EL (cell line): ENCODE results near the gene ABCB10.
"Not testable (repeated sequence)": the region's sequence is repeated elsewhere in the genome, so short reads cannot be mapped to it uniquely, and the experiment has no call there.

Experiments used
- DNase-seq: peaks from one replicate; pipeline ENCODE4 v3.0.0-alpha.2; 2016

ABCB10 gene

DNA sequence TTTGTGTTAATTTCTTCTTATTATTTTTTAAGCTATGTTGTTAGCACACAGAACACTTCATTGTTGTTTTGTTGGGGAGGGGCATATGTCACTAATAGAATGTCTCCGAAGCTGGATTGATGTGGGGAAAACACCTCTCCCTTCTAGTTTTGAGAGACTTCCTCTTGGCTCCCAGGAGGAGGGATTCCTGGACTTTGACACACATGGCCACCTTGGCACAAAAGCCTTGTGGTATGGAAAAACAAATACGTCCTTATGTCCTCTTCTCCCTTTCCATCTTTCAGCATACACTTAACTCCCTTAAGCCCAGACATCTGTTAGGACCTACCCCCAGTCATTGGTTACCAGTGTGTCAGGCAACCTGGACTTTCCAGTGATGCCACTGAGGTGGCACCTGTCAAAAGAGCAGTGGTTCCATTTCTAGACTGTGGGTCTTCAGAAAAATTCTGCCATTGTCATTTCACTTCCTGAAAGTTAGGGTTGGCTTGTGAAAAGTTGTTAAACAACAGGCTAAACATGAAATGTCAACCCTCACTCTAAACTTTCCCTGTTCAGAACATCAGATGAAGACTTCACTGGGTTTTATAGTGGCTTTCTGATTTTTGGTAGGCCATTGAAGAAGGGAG, 12.5 kb upstream of the ABCB10 start:
- DNase-seq, result no peak

DNA sequence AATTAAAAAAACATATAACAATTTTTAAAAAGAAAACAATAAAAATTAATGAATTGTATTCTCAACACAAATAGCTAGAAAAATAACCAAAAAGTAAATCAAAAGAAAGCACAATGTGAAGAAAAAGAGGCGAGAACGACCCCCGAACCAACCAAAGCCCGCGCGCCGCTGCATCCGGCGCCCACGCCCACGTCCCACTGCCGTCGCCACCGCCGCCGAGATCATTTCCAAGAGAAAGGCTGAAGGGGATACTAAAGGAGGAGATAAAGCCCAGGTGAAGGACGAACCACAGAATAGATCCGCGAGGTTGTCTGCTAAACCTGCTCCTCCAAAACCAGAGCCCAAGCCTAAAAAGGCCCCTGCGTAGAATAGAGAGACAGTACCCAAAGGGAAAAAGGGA, 11.8 kb upstream of the ABCB10 start:
- no peak for DNase-seq

DNA sequence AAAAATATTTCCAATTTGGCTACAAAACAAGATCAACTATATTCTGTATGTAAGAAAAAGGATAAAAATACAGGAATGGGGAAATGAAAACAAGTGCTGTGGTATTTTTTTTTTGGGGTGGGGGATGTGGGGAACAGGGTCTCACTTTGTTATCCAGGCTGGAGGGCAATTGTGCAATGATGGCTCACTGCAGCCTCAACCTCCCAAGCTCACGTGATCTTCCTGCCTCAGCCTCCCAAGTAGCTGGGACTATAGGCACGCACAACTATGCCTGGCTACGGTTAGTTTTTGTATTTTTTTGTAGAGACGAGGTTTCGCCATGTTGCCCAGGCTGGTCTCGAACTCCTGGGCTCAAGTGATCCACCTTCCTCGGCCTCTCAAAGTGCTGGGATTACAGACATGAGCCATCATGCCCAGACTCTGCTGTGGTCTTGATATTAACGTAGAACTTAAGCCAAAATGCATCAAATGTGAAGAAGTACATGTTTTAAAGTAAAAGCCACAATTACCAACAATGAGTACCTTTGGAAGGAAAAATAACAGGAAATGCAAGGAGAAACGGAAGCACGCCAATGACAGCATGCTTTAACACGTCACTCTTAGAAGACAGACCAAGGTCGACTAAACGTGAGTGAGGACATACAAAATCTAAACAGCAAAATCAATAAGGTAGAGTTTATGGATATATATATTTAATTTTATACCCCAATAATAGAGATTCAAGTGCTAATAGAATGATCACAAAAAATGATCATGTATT, 8.8 kb upstream of the ABCB10 start:
- DNase-seq, result no peak

DNA sequence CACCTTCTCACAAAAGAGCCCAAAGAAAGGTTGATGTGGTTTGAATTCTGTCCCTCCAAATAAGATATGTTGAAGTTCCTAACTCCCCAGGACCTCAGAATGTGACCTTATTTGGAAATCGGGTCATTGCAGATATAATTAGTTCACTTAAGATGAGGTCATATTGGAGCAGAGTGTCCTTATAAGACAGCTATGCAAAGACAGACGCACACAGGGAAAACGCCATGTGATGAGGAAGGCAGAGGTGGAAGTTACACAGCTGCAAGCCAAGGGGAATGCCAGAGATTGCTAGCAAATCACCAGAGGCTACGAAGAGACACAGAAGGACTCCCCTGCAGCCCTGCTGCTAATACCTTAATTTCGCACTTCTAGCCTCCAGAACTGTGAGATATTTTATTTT, 5.2 kb upstream of the ABCB10 start:
- no peak for DNase-seq

DNA sequence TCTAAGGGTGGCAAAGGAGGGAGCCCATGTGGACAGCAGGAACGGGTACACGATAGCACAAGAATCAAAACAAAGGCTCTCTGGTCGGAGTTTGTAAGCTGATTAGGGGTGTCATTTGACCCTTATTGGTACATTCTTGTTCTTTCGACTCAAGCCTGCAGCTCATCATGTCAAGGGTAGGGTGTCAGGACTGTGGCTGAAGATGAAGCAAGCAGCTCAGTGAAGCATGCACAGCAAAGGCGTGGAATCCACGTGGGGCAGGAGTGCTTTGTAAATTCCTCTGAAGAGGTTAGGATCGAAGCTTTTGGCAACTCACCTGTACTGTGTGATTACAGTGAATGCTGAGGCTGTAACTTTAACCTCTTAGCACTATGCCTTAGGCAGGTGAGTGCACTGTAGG, 4.7 kb upstream of the ABCB10 start:
- no peak for DNase-seq

DNA sequence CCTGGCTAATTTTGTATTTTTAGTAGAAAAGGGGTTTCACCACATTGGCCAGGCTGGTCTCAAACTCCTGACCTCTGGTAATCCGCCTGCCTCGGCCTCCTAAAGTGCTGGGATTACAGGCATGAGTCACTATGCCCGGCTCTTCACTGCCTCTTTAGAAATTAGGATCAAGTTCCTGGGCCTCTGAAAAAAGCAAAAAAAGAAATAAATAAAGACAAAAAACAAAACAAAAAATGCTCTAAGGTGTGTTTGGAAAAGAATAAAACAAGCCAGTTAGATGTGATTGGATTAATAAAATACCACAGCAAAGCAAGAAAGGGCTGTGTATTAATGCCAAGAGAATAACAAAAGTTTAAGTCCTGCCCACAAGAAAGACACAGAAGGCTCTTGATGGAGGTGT, 4.2 kb upstream of the ABCB10 start:
- DNase-seq, result no peak

DNA sequence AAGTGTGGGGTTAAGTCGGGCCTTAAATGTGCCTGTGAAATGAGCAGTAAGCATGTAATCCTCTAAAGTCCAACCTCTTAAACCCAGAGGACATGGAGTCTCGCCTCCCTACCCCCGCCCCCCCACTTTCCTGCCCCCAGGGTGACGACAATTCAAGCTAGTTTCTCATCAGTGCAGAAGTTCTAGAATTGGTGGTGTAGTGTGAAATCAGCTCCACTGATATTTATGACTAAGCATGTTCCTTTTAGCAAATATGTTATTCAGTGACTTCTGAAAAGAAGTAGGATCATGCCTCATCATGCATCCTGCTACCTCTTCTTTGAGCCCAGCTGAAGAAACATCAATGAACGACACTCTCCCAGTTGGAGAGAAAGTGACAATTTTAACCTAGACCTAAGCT, 2.6 kb upstream of the ABCB10 start:
- DNase-seq, result no peak

DNA sequence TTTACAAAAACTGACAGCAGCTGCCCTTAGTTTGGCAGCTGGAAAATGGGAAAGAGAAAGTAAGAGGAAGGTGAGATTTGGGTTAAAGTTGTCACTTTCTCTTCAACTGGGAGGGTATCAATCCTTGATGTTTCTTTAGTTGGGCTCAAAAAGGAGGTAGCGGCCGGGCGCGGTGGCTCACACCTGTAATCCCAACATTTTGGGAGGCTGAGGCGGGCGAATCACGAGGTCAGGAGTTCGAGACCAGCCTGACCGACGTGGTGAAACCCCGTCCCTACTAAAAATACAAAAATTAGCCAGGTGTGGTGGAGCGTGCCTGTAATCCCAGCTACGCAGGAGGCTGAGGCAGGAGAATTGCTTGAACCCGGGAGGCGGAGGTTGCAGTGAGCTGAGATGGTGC, 1.6 kb upstream of the ABCB10 start:
- not testable (repeated sequence) for DNase-seq

DNA sequence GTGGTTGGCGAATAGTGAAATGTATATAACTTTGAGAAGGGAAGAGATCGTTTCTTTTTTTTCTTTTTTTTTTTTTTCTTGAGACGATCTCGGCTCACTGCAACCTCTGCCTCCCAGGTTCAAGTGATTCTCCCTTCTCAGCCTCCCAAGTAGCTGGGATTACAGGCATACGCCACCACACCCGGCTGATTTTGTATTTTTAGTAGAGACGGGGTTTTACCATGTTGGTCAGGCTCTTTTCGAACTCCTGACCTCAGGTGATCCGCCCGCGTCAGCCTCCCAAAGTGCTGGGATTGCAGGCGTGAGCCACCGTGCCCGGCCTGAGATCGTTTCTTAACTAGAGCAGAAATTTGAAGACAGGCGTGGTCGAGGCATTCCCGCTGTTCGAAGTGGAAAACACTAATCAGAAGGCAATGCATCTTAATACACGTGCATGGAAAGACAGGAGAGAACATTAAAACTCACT, 862 bp upstream of the ABCB10 start:
- not testable (repeated sequence) for DNase-seq

DNA sequence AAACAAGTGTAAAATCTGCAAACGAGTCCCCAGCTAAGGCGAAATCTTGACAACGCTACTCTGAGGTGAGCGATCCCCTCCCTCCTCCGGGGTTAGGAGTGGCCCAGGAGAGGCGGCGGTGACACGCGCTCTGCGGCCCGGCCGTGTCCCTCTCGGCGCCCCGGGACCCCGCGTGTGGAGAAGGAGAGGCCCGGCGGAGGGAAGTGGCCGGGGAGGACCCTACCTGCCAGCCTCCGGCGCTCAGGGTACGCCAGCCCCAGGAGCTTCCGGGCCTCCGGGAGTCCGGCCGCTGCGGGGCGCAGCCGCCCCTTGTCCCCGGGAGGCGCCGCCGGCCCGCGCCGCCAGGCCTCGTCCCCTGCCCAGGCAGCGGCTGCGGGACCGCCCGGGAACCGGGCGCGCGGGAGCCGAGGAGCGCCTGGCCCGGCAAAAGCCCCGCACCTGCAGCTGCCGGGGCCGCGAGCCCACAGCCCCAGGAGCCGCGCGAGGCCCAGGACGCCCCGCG, 543 bp downstream of the ABCB10 start:
- peak; percentile 39 for DNase-seq

DNA sequence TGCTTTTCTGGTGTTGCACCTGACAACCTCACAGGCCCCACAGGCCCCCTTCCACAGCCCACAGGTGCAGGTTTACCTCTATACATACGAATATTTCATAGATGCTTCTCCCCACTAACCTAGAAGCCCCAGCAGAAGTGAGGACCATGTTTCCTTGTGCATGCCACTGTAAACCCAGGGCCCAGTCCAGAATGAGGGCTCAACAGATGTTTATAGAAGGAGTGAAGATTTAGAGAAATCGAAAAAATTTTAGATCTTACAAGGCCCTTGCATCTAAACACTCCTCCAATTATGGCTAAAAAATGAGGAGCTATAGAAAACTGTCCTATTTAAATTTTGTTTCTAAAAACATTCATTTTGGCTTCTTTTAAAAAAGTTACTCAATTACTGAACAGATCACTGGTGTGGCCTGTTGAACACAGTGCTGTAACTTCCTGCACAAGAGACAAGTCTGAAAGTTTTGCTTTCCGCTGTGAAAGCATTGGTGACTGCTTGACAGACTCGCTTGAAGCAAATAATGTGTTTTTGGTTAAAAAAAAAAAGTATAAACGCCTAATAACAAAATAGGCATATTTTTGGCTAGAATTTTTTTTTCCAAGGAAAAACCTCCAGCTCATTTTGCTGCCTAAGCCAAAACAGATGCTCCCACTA, 1.2 kb downstream of the ABCB10 start:
- DNase-seq, result peak; percentile 21

DNA sequence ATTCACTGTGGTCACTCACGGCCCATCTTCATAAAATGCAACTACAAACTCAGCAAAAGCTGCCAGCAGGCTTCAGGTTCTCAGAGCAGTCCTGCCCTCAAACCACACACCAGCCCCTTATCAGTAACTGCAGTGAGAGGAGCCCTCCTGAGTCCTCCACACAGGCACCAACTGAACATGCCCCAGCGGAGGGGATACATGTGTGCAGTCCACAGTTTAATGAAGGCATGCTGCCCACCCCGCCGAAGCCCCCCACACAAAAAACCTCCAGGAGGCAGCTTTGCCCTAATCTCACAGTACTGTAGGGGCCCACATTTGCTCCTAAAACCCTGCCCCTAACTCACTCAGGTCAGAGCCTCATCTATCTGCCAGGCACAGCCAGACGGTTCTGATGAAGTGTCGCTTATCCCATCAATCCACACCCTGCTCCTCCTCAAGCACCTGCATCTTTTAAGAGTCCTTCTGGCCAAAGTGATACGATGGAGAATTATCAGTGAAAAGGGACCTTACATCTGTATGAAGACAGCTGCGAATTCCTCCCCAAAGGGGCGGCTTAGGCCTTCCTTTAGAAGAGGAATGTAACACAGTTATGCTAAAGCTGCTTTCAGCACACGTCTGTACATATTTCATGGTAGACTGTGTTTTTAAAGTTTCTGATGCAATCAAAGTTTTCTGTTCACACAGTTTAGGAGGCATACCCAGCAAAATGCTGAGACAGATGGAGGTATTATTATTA, 3.5 kb downstream of the ABCB10 start:
- no peak for DNase-seq

DNA sequence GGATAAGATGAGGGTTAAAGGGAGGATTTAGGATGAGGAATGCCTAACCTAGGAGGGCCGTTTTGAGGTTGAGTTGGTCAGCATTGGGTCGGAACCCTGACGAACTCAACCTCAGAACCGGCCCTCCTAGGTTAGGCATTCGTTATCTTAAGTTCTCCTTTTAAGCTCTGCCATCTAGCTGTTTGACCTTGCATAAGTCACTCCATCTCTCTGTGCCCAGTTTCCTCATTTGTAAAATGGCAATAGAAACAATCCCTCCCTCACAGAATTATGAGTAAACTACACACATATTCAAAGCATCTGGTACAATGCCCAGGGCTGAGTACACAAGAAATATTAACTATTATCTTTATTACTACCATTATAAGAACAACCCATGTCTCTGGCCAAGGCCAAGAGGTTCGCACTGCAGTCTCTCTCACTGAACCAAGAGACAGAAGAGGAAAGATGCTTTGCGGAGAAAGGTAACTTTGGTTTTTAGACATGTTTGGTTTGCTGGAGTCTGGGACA, 4.8 kb downstream of the ABCB10 start:
- no peak for DNase-seq

DNA sequence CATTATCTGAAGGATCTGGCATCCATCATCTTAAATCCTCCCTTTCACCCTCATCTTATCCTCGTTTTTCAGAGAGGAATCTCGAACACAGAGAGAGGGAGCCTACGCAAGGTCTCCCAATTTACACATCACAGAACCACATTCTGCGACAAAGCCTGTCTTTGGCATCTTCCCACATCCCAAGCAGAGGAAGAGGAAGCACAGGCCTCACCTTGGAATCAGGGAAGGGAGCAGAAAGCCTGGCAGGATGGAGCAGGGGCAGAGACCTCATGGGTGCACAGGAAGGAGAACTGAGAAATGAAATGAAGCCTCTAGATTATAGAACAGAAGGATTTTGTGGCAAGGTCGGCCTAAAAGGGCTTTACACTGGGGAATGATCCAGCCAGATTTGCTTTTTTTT, 5.8 kb downstream of the ABCB10 start:
- no peak for DNase-seq

DNA sequence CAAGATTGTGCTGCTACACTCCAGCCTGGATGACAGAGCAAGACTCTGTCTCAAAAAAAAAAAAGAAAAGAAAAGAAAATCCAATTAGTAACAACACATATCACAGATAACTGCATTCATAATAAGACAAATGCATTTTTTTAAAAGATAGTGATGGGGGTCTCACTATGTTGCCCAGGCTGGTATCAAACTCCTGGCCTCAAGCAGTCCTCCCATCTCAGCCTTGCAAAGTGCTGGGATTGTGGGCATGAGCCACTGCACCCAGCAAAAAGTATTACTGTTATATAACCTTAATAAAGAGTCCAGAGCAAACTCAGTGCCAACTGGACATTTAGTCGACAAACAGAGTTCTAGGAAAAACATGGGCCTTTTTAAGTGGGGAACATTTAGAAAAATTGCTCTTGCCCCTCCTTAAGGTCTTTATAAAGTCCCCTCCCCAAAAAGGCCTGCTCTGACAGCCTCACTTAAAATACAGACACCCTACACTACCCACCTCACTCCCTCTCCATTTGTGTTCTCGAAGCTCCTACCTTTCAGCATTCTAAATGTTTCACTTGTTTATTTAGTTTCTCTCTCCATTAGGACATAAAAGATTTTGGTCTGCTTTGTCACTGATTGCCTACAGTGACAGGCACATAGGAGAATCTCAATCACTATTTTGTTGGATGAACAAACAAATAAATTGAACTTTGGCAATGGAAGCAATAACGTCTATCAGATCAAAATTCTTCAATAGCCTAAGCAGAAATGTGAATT, 7.5 kb downstream of the ABCB10 start:
- DNase-seq, result no peak

DNA sequence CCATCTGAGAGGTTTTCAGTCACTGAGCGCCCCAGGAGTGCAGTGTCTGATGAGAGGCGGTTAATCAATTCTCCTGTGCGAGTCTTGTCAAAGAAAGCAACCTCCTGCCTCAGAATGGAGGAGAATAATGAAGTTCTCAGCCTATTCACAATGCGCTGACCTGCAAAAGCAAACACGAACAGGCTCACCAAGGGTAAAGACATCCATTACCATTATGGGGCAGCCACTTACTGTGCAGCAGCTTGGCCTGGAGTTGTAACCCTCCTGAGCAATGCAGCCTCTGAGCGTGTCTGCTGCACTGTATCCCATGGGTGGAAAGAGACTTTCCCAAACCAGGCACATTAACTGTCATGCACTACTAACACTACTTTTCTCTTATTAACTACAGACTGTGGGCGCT, 11.0 kb downstream of the ABCB10 start:
- DNase-seq, result no peak

DNA sequence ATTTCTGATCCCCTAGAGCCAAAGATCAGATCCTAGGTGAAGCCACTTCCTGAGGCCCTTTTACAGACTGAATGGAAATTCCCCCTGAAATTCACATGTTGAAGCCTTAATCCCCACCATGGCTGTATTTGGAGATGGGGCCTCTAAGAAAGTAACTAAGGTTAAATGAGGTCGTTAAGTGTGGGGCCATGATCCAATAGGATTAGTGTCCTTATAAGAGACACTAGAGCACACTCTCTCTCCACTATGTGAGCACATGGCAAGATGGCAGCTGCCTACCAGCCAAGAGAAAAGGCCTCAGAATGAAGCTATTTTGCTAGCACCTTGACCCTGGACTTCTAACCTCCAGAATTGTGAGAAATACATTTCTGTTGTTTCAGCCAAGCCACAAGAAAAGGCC, 13.9 kb downstream of the ABCB10 start:
- DNase-seq, result no peak

DNA sequence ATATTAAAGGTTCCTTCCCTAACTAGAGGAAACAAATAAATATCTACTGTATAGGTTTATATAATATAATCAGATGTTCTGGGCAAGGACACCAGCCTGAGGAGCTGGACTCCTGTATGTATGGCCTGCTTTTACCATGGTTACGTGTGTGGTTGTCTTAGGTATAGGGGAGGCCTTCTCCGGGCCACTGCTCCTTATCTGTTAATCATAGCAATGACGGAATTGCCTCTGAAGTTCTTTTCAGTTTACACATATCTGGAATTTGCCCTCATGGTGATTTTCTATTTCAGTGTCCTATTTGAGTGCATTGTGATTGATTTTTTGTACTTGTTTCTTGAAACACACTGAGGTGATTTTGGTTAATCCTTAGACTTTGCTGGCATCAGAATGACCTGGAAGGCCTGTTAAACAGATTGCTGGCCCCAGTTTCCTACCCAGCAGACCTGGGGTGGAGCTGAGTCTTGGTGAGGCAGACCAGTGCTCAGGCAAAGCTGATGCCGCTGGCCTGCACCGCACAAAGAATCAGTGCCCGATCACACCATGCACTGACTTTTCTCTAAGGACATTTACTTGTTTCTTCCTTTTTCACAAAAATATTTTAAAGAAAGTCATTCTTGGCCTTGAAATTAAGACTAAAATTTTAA, 18.5 kb downstream of the ABCB10 start:
- DNase-seq, result no peak

DNA sequence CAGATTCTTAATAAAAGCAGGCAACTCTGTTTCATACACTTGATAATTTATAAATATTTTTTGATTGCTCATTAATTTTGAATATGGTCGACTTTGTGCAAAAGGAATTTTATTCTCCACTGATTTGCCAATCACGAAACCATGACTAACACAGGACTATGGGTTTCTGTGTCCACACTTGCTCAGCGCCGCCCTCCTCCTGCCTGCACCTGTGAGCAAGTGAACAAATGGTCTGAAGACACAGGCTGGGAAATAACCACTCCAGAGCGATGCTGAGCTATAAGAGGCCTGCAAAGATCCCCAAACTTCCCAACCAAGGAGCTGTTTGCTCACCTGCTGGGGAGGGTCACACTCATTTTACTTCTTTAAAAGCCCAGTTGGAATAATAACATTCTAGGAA, 19.6 kb downstream of the ABCB10 start:
- DNase-seq, result no peak

DNA sequence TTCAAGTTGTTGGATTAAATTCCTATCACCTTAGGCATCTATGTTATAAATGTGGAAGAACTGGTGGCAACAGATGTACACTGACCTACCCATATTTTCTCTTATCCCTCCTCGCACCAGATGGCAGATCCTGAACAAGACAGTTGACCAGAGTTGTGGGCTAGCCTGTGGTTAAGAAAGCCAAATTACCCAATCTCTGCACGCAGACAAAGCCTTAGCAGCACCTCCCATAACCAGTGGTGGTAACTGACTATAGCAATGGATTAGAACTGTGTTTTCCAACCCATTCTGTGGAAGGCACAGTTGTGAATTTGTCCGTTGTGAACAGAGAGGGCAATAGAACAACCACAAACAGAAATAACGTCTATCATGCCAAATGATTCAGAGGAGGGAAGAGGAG, 20.6 kb downstream of the ABCB10 start:
- DNase-seq, result no peak

DNA sequence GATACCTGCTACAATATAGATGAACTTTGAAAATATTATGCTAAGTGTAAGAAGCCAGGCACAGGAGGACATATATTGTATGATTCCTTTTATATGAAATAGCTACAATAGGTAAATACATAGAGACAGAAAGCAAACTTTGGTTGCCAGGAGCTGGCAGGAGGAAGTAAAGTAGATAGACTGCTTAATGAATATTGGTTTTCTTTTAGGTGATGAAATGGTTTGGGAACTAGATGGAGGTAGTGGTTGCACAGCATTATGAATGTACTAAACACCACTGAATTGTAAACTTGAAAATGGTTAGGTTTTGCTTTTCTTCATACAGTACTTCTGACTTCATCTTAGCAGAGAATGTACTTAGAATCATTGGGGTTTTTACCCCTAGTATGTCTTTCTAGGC, 21.5 kb downstream of the ABCB10 start:
- DNase-seq, result no peak

DNA sequence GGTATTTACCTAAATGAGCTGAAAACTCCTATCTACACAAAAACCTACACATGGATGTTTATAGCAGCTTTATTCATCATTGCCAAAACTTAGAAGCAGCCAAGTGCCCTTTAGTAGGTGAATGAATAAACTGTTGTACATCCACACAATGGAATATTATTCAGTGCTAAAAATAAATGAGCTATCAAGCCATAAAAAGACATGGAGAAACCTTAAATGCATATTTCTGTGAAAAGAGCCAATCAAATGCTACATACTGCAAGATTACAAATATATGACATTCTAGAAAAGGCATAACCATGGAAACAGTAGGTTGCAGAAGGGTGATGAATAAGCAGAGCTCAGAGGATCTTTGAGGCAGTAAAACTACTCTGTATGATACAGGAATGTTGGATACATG, 23.3 kb downstream of the ABCB10 start:
- DNase-seq, result no peak
